Neutrophil (primary cell): Measurements from ENCODE around the gene ATP8B1.

ENCODE experiments used
- H3K27ac ChIP-seq: fragments of 200-600 bp; sonication (generic); 2 replicates; pipeline ENCODE4 v1.5.1; 2016; ENCODE audit warnings: mild to moderate bottlenecking, moderate library complexity
- H3K27me3 ChIP-seq: fragments of 200-600 bp; sonication (generic); 2 replicates; pipeline ENCODE4 v1.6.0; 2016; ENCODE audit warnings: mild to moderate bottlenecking
- H3K36me3 ChIP-seq: fragments of 200-600 bp; sonication (generic); 2 replicates; pipeline ENCODE4 v1.5.1; 2017
- H3K4me1 ChIP-seq, 2 experiments: fragments of 200-600 bp in 1 of 2; sonication (generic) in 1 of 2; 1 replicate in 1 of 2; 2 replicates in 1 of 2; pipeline versions ENCODE4 v1.5.1 to v1.6.1; 2013 to 2016; ENCODE audit warnings: low read depth in 1 of 2, low read length in 1 of 2, mild to moderate bottlenecking in 1 of 2, moderate library complexity in 1 of 2; ENCODE audit not compliant: control insufficient read depth in 1 of 2, insufficient read depth in 1 of 2
- H3K4me3 ChIP-seq, 2 experiments: fragments of 200-600 bp in 1 of 2; sonication (generic) in 1 of 2; 1 replicate in 1 of 2; 2 replicates in 1 of 2; pipeline ENCODE4 v1.5.1; 2013 to 2016; ENCODE audit warnings: low read depth in 1 of 2, low read length in 1 of 2, mild to moderate bottlenecking in 1 of 2, moderate library complexity in 1 of 2
- H3K9me3 ChIP-seq: fragments of 200-600 bp; sonication (generic); 2 replicates; pipeline ENCODE4 v1.5.1; 2016
- TF ChIP-seq, protein P1 (sequence below): fragments of 200-600 bp; sonication (generic); IDR thresholded peaks from 2 replicates; pipeline ENCODE4 v1.5.1; 2016; ENCODE audit warnings: antibody characterized with exemption

ATP8B1 gene

DNA sequence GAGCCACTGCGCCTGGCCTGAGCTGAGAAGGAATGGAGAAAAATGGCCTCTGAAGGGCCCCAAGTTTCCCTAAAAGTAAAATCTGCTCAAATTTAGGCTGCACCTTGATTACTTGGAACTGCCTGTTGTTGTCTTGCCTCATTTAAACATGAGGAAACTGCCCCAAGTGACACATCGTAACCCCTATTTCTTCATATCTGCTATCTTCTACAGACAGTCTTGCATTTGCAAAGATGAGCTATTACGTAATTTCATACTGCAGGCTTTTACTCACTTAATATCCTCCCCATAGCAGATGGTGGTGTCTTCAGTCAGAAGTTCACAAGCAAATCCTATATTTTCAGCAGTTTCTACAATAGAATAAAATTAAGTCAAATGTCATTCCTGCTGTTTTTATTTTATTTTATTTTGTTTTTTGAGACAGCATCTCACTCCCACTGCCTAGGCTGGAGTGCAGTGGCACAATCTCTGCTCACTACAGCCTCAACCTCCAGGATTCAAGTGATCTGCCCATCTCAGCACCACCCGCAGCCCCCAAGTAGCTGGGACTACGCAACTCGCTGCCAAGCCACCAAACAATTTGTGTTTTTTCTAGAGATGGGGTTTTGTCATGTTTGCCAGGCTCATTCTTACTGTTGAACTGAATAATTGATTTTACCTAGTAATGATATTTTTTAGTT, 136.2 kb downstream of the ATP8B1 start:
- H3K27ac ChIP-seq = peak overlapping the region; percentile 93
- TF ChIP-seq, protein P1, sequence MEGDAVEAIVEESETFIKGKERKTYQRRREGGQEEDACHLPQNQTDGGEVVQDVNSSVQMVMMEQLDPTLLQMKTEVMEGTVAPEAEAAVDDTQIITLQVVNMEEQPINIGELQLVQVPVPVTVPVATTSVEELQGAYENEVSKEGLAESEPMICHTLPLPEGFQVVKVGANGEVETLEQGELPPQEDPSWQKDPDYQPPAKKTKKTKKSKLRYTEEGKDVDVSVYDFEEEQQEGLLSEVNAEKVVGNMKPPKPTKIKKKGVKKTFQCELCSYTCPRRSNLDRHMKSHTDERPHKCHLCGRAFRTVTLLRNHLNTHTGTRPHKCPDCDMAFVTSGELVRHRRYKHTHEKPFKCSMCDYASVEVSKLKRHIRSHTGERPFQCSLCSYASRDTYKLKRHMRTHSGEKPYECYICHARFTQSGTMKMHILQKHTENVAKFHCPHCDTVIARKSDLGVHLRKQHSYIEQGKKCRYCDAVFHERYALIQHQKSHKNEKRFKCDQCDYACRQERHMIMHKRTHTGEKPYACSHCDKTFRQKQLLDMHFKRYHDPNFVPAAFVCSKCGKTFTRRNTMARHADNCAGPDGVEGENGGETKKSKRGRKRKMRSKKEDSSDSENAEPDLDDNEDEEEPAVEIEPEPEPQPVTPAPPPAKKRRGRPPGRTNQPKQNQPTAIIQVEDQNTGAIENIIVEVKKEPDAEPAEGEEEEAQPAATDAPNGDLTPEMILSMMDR = no peak
- no peaks in the 10 kb centered on the region for H3K9me3 ChIP-seq
- H3K4me3 ChIP-seq = peak overlapping the region; percentile 12 to 41
- no peaks in the 10 kb centered on the region for H3K27me3 ChIP-seq
- peaks cover 36 to 42% of the 10 kb centered on the region in 2 experiments for H3K4me1 ChIP-seq
- H3K36me3 ChIP-seq = no peaks in the 10 kb centered on the region

DNA sequence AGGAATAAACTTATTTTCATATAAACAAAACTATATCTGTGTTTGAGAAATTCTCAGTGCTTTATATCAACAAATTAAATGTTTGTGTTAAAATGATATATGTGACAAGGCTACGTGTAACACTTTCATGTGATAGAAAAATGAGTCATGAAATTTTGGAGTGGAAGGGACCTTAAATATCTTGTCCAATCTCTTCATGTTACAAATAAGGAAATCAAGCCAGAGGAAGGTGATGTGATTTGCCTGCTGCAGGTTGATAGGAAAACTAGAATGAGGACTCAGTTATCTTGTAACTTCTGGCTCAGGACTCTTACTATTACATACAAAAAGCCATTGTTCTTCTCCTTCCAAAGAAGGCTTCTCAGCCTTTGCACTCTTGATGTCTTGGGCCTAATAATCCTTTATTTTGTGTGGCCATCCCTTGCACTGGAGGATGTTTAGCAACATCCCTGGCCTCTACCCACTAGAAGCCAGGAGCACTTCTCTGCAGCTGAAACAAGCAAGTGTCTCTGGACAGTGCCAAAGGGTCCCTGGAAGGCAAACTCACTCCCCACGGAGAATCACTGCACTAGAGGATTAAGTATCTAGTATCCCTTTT, 138.4 kb downstream of the ATP8B1 start:
- TF ChIP-seq, protein P1 = no peak
- Histone ChIP-seq H3K36me3 (no peaks in the 10 kb centered on the region), H3K27ac (peak overlapping the region; percentile 93), H3K4me1 (peaks cover 36 to 42% of the 10 kb centered on the region in 2 experiments), H3K4me3 (no peak overlapping the region), H3K27me3 (no peaks in the 10 kb centered on the region), H3K9me3 (no peaks in the 10 kb centered on the region)

DNA sequence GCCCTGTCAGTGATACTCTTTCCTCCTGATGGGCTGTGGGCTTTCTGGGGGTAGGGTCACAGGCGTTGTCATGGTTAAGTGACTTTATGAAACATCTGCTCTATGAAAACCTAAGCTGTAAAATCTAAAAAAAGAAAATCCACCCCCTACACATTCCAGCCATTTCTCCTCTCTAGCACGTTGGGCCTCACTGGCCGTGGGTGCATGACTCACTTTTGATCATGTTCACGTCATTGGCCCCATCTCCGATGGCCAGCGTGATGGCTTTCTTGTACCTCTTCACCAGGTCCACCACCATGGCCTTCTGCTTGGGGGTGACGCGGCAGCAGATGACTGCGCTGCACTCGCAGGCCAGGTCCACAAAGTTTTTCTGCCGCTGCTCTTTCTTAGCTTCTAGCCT, 142.2 kb downstream of the ATP8B1 start:
- Histone ChIP-seq H3K27ac (no peak overlapping the region), H3K36me3 (no peaks in the 10 kb centered on the region)

DNA sequence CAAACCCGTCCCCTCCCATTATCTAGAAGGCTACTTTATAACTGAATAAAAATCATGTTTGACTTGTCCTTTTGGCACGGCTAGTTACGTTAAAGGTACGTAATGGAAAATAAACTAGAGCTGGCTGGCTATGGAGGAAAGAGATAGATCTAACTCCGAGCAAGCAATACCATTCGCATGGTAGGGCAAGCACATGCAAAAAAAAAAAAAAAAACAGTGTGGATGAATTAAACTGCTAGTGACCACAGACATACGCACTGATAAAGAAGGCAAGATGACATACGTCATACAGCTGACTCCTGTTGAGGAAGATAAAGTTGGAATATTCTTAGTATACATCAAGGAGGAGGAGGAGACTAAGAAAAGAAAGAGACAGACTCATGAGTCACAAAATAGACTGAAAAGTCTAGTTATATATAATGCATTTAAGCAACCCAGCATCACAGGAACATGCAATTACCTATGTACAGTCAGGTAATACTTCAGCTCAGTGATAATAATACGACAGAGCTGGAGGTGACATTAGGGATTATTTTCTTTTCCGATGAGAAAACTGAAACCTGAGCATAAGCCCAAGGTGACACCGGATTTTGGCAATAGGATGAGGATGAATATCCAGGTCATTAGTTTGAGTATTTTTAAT, 143.5 kb downstream of the ATP8B1 start:
- Histone ChIP-seq H3K36me3 (no peaks in the 10 kb centered on the region), H3K4me3 (no peak overlapping the region), H3K27ac (no peak overlapping the region), H3K9me3 (no peaks in the 10 kb centered on the region), H3K27me3 (no peaks in the 10 kb centered on the region), H3K4me1 (peaks cover 2 to 18% of the 10 kb centered on the region in 2 experiments)
- TF ChIP-seq, protein P1 = no peak

More for the DNA sequence above, 142.2 kb downstream of the ATP8B1 start:
- TF ChIP-seq, protein P1 = no peak
- Histone ChIP-seq H3K27me3 (no peaks in the 10 kb centered on the region), H3K4me3 (no peak overlapping the region), H3K9me3 (no peaks in the 10 kb centered on the region), H3K4me1 (peaks cover 16 to 25% of the 10 kb centered on the region in 2 experiments)

DNA sequence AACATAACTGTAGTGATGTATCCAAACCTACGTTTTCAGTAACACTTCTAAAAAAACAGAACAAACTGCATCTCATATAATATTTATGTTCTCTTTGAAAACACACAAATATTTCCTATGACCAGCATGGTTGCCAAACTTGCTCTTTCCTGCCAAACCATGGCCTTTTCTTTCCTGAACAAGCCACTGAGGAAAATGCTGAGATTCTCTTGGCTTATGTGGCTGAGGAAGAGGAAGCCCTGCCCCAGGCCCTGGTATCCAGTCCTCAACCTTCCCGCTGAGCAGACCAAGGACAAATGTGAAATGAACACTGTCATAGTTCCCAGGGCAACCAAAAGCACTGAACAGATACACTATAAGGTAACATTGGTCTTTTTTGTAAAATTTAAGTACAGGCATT, 145.6 kb downstream of the ATP8B1 start:
- Histone ChIP-seq H3K36me3 (no peaks in the 10 kb centered on the region), H3K4me1 (peaks cover 0 to 12% of the 10 kb centered on the region in 2 experiments), H3K4me3 (no peak overlapping the region), H3K27ac (no peak overlapping the region), H3K27me3 (no peaks in the 10 kb centered on the region), H3K9me3 (no peaks in the 10 kb centered on the region)
- TF ChIP-seq, protein P1 = no peak
